Anterior cingulate cortex (tissue), 58 donors: ENCODE measurements around the gene STRA6.

Experiments
- DNase-seq, 58 donors: peaks; one replicate each; lab custom pipeline; 2025; lab: John Stamatoyannopoulos, UW

Gene STRA6

DNA sequence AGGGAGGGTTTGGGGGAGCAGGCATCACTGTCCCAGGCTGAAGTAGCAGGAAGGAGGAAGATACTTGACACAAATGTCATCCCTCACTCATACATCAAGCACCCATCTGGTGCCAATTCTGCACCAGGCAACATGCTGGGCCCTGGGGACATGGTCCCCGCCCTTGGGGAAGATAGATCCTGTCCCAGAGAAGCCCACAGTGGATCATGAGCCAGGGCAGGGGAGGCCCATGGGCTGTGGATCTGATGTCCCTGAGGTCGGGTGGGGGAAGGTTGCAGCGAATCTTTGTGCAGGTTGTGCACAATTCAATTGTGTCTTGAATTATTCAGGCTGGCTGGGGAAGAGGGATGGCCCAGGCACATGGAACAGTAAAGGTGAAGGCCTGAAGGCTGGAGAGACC lies 27.1 kb upstream of the STRA6 start:
- no peak for DNase-seq

DNA sequence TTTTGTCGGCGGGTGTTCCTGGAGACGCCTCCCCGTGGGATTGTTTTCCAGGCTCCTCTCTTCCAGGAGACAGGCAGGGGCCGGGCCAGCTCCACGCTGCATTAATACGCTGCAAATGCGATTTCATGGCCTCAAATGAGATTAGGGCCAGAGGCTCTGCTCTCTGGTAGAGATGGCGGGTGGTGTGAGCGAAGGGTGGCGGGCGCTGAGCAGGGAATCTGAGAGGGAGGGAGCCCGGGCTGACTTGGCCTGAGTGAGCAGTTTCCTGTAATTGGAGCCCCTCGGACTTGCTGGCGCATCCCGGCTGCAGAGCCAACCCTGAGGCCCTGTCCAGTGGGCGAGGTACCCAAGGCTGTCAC lies 26.1 kb upstream of the STRA6 start:
- DNase-seq = no peak

DNA sequence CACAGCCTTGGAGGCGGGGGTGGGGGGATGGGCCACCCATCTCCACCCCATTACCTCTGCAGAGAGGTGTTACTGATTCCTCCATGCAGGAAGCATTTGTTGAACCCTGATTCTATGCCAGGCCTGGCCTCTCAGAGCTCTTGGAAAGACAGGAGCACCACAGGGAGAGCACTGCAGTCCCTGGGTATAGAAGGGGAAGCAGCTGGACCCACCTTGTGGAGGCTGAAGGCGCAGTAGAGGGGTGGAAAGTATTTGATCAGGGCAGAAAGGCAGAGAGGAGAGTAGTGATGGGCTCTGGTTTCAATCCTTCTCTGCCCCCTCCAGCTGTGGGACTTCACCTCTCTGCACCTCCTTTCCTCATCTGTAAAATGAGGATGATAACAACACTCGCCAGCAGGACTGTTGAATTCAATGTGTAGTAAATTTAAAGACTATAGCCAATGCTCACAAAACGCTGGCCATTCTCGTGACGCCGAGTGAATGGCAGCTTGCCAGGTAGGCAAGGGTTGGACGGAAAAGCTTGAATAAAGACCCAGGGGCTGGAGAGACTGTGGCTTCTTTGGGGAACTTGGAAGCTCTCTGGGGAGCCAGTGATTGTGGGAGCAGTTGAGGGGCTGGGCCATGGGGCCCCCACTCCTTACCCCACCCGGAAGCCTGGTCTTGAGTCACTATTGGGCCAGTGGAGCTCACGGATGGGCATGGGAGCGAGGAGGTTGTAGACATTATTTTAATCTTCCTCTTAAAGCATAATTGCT lies 25.6 kb upstream of the STRA6 start:
- peak in 1 of 58 donors; percentile 15 for DNase-seq

DNA sequence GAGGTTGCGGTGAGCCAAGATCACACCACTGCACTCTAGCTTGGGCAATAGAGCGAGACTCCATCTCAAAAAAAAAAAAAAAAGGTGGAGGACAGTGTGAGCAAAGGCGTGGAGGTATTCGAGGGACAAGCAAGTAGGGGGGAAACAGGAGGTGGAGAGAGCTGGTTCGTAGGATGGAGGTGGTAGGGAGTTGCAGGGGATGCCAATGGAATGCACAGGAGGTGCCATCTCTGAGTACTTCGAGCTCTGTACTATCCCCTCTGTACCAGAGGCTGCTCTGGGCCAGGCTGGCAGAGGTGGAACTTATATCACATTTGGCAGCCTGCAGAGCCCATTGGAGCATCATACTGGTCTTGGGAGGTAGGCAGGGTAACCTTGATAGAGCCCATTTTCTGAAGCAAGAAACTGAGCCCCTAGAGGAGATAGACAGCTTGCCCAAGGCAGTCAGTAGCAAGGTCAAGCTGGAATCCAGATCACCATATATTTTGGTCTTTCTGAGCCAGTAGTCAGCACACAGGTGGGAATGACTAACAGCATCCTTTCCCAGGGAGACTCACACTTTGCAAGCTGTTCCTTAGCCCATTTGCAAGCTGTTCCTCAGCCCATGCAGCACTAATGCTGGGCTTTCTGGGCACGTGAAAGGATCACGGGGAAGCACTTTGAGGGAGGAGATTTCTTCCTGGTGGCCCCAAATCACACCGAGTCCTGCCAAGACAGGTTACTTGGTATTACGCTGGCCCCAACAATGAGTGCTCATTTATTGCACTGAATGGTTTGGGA lies 24.4 kb upstream of the STRA6 start:
- DNase-seq = peak in 17 of 58 donors; percentile 12 to 70 (median 36)

DNA sequence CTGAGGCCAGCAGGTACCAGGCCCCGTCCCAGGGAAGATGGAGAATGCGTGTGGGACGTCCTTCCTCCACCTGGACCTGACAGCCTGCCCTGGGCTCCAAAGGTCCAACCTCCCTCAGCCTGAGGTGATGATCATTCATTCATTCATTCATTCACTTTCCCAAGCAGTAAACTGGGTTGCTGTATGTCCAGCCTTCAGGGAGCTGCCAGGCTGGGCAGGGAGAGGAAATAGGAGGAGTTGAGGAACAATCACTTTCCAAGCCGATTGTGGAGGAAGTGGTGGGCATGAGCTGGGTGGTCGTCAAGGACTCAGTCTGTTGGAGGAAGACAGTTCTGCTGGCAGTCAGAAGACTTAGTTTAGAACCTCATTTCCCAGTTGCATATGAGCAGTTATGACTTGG lies 23.3 kb upstream of the STRA6 start:
- DNase-seq = no peak

DNA sequence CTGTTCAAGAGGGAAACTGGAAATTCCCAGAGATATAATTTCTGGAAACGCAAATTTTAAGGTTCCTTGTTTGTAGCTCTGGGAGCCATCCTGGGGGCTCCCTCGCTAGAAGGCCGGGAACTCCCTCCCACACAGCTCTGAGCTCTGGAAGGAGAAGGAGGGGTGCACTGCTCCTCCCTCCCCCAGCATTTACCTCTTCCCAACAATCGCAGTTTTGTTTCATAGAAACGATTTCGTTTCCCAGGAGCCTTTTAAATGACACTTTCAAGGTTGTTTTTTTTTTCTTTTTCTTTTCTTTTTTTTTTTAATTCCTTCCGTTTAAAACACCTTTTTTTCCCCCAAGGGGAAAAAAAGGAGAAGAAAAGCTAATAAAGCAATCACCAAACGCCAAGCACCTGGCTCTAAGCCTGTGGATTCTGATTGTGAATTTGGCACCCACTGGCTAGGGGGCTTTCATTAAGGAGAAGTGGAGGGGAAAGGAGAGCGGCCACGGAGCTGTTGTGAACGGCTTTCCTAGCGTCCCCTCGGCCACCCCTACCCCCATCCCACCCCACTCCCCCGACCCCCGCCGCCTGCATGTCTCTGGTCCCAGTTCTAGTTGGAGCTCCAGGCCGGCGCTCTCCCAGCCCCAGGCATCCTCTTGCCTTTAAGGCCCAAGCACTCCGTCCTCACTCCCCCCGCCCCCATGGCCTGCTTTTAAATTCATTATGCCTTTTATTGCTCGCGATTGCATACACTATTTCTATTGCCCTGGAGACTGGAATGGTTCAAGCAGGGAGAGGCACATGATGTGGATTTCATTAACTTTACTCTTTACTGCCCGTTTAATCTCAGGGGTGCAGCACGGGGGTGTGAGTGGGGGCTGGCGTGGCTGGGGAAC lies 19.9 kb upstream of the STRA6 start:
- DNase-seq = no peak

DNA sequence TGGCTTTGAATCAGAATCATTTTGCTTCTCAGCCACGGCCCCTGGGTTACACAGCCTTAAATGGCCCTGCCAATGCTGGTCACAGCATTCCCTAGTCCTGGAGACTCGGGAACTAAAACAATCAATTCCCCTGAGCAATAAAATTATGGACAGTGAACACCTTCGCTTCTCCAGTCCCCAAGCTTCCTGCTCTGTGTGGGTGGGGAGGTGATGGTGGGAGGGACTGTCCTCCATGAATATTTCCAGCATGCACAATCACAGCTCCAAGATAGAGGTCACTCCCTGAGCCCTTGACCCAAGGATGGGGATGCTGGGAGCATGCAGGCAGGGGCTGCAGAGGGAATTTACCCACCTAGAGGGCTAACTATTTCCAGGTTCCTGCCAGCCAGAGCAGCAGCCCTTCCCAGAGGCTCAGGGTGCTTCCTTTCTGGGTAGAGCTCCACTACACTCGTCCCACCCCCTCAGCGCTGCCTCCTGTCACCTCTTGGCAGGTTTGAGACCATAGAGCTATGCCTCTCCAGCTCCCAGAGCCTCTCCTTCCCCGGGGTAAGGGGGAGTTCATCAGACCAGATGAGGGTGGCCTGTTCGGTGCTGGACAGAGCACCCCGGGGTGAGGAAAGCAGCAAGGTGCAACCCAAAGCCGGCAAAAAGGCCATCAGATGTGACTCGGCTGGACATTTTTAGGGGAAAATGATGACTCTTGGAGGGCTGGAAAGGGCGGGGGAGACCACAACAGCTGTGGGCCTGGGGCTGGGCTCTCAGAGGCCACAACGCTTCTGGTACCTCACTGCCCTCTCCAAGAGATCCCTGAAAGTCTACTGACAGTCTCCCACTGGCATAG lies 19.0 kb upstream of the STRA6 start:
- DNase-seq = no peak

DNA sequence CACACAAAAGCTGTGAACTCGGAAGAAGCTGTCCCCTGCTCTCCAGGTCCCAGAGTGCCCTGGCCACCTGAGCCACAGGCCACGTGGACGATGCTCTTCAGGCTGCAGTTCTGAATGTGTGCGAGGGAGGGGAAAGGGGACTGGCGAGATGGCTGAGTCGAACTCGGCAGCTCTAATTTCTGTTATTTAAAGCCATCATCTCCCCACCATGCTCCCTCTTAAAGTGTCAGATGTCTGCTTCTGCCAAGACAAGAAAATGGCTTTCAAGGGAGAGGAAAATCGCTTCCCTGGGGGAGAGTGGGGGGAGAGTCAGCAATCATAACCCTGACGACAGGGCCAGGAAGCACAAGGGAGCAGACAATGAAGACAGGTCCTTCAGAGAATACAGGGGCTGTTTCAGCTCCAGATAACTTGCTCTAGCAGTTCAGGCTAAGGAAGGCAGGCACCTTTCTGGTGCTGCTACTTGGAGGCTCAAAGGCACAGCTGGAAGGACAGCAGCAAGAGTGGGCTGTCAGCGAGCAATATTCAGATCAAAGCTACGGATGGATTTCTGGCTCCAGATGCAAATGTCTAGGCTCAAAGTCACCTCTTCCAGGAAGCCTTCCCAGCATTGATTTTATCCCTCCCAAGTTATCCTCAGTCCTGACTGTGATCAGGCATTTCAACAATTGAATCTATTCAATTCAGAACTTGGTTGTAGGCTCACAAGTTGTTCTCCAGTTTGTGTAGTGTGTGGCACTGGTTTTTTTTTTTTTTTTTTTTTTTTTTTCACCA lies 18.1 kb upstream of the STRA6 start:
- DNase-seq = no peak

DNA sequence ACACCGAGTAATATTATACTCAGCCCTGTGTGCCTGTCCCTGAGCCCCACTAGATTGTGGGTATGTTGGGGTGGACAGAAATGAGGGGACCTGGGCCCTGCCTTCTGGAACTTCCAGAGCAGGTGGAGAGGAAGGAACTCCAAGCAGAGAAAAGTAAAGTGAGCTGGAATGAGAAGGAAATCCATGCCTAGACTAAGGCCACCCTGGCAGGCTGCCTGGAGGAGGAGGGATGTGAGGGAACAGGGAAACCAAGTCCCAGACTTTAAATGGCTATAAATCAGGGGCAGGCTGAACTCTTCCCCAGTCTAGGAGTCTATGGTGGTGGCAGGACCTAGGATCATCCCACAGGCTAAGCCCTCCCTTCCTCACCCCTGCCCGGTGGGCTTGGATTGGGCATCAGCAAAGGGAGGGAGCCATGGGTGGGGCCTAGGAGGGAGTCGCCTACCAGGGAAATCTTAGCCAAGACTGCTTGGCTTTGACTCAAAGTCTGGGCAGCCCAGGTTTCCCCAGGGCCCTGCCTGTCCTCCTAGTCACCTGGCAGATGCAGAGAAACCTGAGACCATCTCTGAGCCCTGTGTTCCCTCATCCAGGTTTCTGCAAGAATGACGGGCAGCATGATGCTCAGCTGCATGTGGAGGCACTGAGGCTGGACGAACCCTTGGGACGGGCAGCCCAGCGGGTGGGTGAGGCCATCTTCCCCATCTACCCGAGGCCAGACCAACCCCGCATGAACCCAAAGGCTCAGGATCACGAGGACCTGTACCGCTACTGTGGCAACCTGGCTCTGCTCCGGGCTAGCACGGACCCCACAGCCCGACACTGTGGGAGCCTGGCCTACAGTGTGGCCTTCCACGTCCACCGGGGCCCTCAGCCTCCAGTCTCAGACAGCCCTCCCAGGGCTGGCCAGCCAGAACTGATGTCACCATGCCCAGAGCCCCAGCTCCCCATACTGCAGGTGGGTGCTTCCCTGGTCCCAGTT lies 15.6 kb upstream of the STRA6 start:
- DNase-seq = no peak

DNA sequence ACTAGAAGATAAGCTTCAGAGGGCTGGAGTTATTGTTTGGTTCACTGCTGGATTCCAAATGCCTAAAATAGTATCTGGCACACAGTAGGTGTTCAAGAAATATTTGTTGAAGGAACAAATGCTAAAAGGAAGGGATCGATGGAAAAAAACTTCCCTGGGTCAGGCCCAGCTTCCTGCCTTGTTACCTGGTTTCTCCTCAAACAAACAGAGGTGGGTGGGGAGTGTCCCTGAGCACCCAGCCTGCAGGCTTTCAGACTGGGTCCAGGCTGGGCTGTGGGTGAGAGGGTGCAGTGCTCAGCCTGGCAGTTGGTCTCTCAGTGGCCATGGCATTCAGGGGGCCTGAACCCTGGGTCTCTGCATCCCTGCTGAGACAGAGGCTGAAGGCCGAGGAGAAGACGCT lies 14.4 kb upstream of the STRA6 start:
- DNase-seq = no peak

DNA sequence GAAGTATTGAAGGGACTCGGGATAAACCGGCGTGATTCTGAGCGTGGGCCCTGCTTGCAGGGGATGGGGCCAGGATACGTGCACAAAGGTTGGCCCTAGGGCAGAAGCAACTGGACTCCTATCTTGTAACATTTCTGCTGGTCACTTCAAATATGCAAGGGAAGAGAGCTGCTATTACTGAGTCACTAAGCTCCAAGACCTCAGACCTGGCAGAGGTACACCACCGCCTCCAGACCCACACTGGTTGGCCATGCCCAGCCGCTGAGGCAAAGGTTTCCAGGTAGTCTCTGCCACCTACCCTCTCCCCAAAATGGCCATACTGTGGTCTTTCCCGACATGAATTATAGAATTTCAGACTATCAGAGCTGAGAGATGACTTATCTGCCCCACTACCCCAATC lies 13.4 kb upstream of the STRA6 start:
- DNase-seq = no peak

DNA sequence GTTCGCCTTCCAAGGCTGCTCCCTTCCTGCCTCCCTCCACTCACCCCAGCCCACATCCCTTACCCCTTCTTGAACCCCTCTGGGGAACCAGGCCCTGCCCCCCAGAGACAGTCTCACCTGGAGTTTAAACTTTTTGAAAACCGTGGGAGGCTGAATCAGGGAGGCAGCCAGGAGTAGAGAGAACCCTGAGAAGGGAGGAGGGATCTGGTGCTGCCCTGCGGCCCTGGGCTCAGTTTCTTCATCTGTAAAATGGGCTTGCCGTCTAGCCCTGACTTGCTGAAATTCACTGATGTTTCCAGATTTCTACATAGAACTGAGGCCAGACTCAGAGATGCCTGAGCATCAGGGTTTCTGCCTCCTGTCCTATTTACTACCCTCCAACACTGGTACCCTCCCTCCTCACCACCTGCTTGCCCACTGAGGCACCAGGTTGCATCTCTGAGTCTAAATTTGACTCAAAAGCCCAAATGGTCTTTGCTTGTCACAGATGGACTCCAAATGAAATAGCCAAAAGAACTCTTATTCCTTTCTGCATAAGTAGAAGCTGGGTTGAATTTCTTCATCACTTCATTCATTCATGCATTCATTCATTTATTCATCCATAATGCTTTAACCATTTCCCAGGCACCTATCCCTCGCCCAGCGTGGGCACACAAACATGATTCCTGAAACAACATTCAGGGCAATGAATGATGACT lies 11.9 kb upstream of the STRA6 start:
- no peak for DNase-seq

DNA sequence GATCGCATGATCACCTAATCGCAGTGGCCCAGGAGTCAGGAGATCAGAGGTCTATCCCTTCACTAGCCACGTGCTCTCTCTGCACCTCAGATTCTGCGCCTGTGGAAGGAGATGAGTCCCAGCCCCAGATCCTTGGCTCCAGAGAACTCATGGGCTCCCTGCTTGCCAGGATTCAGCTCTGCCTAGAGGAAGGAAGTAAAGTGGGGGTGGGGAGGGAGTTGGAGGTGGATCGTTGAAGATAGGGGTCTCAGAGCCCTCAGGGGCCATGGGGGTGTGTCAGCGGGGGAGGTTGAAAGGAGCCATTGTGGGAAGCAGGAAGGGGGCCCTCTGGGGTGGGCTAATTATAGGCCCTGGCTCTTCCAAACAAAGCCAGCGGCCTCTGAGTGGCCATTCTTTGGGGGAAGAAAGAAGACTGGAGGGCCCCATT lies 11.3 kb upstream of the STRA6 start:
- no peak for DNase-seq

DNA sequence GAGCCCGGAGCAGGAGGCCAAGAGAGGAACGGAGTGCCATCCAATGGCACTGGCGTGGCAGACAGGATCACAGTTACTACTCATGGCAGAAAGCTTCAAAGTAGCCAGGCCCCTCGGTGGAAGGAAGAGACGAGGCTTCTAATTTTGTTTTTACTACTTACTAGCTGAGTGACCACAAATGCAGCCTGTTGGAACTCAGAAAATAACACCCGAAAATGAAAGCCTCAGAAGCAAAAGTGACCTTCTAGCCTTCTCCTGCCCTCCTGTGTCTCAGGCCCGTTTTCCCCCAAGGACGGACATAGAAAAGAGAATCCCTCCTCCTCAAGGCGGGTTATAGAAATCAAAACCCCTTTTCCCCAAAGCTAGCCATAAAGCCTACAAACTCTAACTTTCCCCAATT lies 9.9 kb upstream of the STRA6 start:
- DNase-seq = no peak

DNA sequence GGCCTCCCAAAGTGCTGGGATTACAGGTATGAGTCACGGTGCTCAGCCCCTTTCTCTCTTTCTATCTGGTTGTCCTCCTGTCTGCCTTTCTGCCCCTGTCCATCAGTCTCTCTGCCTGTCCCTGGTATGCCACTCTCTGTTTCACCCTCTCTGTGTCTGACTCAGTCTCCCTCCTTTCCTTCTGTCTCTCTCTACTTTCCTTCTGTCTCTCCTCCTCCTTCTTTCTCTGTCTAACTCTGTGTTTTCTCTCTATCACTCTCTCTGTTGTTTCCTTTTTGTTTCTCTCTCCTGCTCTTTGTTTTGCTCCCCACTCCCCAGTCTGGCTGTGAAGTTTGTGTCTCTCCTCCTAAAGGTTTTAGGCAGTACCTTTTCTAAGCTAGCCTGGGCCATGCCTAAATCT lies 9.1 kb upstream of the STRA6 start:
- no peak for DNase-seq

DNA sequence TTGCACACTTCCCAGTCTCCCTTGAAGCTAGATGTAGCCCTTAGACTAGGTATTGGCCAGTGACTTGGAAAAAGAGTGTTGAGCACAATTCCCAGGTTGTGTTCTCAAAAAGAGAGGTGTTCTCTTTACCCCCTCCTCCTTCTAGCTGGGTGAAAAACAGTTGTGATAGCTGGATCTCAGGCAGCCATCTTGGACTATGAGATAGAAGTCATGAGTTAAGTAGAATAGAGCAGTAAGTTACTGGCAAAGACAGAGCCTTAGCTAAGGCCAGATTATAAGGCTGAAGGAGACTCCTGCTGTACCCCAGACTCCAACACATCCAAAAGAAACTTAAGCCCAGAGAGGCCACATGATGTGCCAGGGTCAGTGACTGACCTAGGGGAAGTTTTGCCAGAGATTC lies 8.1 kb upstream of the STRA6 start:
- no peak for DNase-seq

DNA sequence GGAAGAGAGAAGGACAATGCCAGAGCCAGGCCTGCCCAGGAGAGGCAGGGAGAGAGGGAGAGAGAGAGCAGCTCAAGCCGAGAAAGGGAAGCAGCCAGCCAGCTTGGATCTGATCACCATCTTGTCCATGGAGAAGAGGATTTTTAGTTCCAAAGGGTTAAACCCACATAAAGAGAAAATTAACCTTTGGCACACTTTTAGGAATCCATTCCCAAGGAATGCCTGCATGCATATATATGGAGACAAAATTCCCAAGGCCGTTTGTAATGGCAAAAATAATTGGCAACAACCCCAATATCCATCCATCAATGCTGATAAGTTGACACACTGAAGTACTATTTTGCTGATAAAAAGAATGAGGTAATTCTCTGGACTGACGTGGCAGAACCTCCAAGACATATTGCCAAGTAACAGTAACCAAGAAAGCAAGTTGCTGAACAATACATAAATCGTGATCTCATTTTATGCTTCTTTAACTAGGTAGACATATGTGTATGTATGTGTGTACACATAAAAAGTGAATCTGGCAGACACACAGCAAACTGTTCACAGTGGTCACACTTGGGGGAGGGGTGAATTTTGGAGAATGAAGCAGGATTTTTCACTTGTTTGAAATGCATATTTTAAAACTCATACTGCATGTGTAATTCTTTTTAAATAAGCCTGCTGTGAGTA lies 7.5 kb upstream of the STRA6 start:
- DNase-seq = no peak
